ENCODE results near the gene MRE11. TPM values are rescaled to one million over a fixed set of nuclear protein-coding genes. Genes with fewer than 3 reads are reported as not detected.

Gene MRE11
- total RNA-seq, 2 experiments from 2014 or later: 42.6 to 62.1 TPM

- no peak within 1 kb of the TSS for H3K27ac ChIP-seq (ENCODE audit: low read depth, low read length, poor library complexity, severe bottlenecking)
- BruUV-seq (replicated peaks): no TSS peak
- no peaks in the 10 kb centered on the region for H3K4me1 ChIP-seq (ENCODE audit: insufficient read depth, low read length, poor library complexity, severe bottlenecking)
- no peak within 1 kb of the TSS for H3K4me3 ChIP-seq (ENCODE audit: low read depth, low read length, poor library complexity, severe bottlenecking)
- no peaks in the 10 kb centered on the region for H3K9me3 ChIP-seq (ENCODE audit: low read length)
- ChIA-PET CTCF (ENCODE audit: unreplicated experiment) (no interaction called here), POLR2A (interaction anchor here (0.9 kb wide), 1 partner anchor 45 kb away, joined by 3 read pairs; no protein-coding TSS in a partner anchor)
- H2AFZ ChIP-seq (ENCODE audit: low read length): no peak within 1 kb of the TSS
- intact Hi-C loops (cut with micrococcal nuclease; ENCODE audit: unreplicated experiment): no loop called here
- H3K79me2 ChIP-seq (ENCODE audit: insufficient read depth, low read depth, low read length): no peaks in the 10 kb centered on the region
- H3K9me2 ChIP-seq (ENCODE audit: insufficient read depth, low read length): no peaks in the 10 kb centered on the region
- H4K20me1 ChIP-seq (ENCODE audit: insufficient read depth, low read length): no peaks in the 10 kb centered on the region
- DNase-seq (ENCODE audit: low spot score): no peak
- H3K36me3 ChIP-seq (ENCODE audit: insufficient read depth, low read length): no peaks in the 10 kb centered on the region
- TF ChIP-seq EZH2phosphoT487 (IDR thresholded peaks at IDR 0.05; ENCODE audit: borderline replicate concordance, low read depth, low read length) (no peak), CTCF (conservative IDR thresholded peaks at IDR 0.05; ENCODE audit: low read length) (no peak)
- no peak within 1 kb of the TSS for H3K4me2 ChIP-seq (ENCODE audit: low read length)
These were observed 92.5 kb downstream of the MRE11 start, which contains the start of gene GPR83 for GRCh38 chr11:94400839-94401772. Gene GPR83 (minus strand): TSS chr11:94401419. CDS start chr11:94401247, 172 bp downstream.

- Histone ChIP-seq H3K79me2 (ENCODE audit: insufficient read depth, low read depth, low read length) (no peaks in the 10 kb centered on the region), H3K4me3 (ENCODE audit: low read depth, low read length, poor library complexity, severe bottlenecking) (no peak overlapping the region), H3K9me3 (ENCODE audit: low read length) (no peaks in the 10 kb centered on the region), H2AFZ (ENCODE audit: low read length) (no peak overlapping the region), H3K36me3 (ENCODE audit: insufficient read depth, low read length) (no peaks in the 10 kb centered on the region), H3K9me2 (ENCODE audit: insufficient read depth, low read length) (no peaks in the 10 kb centered on the region), H3K4me2 (ENCODE audit: low read length) (no peak overlapping the region), H3K27ac (ENCODE audit: low read depth, low read length, poor library complexity, severe bottlenecking) (no peak overlapping the region), H4K20me1 (ENCODE audit: insufficient read depth, low read length) (no peaks in the 10 kb centered on the region), H3K4me1 (ENCODE audit: insufficient read depth, low read length, poor library complexity, severe bottlenecking) (no peaks in the 10 kb centered on the region)
- intact Hi-C loops (cut with micrococcal nuclease; ENCODE audit: unreplicated experiment): no loop called here
- TF ChIP-seq CTCF (conservative IDR thresholded peaks at IDR 0.05; ENCODE audit: low read length) (no peak), EZH2phosphoT487 (IDR thresholded peaks at IDR 0.05; ENCODE audit: borderline replicate concordance, low read depth, low read length) (no peak)
- CTCF ChIA-PET (ENCODE audit: unreplicated experiment): no interaction called here
- POLR2A ChIA-PET: no interaction called here
- no TSS peak for BruUV-seq (replicated peaks)
- no peak for DNase-seq (ENCODE audit: low spot score)
These were observed 93.2 kb downstream of the MRE11 start for GRCh38 chr11:94400457-94400838.

GRCh38 chr11:94400050-94400449, 93.6 kb downstream of the MRE11 start:
- Histone ChIP-seq H3K9me3 (ENCODE audit: low read length) (no peaks in the 10 kb centered on the region), H3K27ac (ENCODE audit: low read depth, low read length, poor library complexity, severe bottlenecking) (no peak overlapping the region), H3K4me1 (ENCODE audit: insufficient read depth, low read length, poor library complexity, severe bottlenecking) (no peaks in the 10 kb centered on the region), H3K4me3 (ENCODE audit: low read depth, low read length, poor library complexity, severe bottlenecking) (no peak overlapping the region), H4K20me1 (ENCODE audit: insufficient read depth, low read length) (no peaks in the 10 kb centered on the region), H3K4me2 (ENCODE audit: low read length) (no peak overlapping the region), H3K36me3 (ENCODE audit: insufficient read depth, low read length) (no peaks in the 10 kb centered on the region), H2AFZ (ENCODE audit: low read length) (no peak overlapping the region), H3K79me2 (ENCODE audit: insufficient read depth, low read depth, low read length) (no peaks in the 10 kb centered on the region), H3K9me2 (ENCODE audit: insufficient read depth, low read length) (no peaks in the 10 kb centered on the region)
- BruUV-seq (replicated peaks): no TSS peak
- TF ChIP-seq CTCF (conservative IDR thresholded peaks at IDR 0.05; ENCODE audit: low read length) (no peak), EZH2phosphoT487 (IDR thresholded peaks at IDR 0.05; ENCODE audit: borderline replicate concordance, low read depth, low read length) (no peak)
- no peak for DNase-seq (ENCODE audit: low spot score)
- intact Hi-C loops (cut with micrococcal nuclease; ENCODE audit: unreplicated experiment): no loop called here
- CTCF ChIA-PET (ENCODE audit: unreplicated experiment): no interaction called here
- POLR2A ChIA-PET: no interaction called here

Measured in OCI-LY7 (cell line).